ENCODE data around the gene ABCF2.

Gene ABCF2

GRCh38 chr7:151242159-151243044, 15.4 kb upstream of the ABCF2 start:
- DNase-seq (ENCODE audit: low read depth in 3 of 3), result no peak

- no peak for DNase-seq (ENCODE audit: low read depth in 3 of 3)
Observed at GRCh38 chr7:151241755-151242096, 14.7 kb upstream of the ABCF2 start.

- DNase-seq (ENCODE audit: low read depth in 3 of 3), result no peak
Observed at GRCh38 chr7:151240942-151241754, 14.1 kb upstream of the ABCF2 start.

- no peak for DNase-seq (ENCODE audit: low read depth in 3 of 3)
Observed at GRCh38 chr7:151240536-151240935, 13.5 kb upstream of the ABCF2 start.

GRCh38 chr7:151239837-151240459, 12.9 kb upstream of the ABCF2 start:
- DNase-seq (ENCODE audit: low read depth in 3 of 3), result no peak

GRCh38 chr7:151238924-151239836, 12.2 kb upstream of the ABCF2 start:
- no peak for DNase-seq (ENCODE audit: low read depth in 3 of 3)

GRCh38 chr7:151238190-151238810, 11.3 kb upstream of the ABCF2 start:
- DNase-seq (ENCODE audit: low read depth in 3 of 3), result no peak

GRCh38 chr7:151237244-151238189, 10.5 kb upstream of the ABCF2 start:
- DNase-seq (ENCODE audit: low read depth in 3 of 3), result no peak

GRCh38 chr7:151236406-151236805, 9.4 kb upstream of the ABCF2 start:
- no peak for DNase-seq (ENCODE audit: low read depth in 3 of 3)

- DNase-seq (ENCODE audit: low read depth in 3 of 3), result no peak
Observed at GRCh38 chr7:151235091-151235787, 8.2 kb upstream of the ABCF2 start.

GRCh38 chr7:151233804-151234203, 6.8 kb upstream of the ABCF2 start:
- DNase-seq (ENCODE audit: low read depth in 3 of 3), result no peak

- DNase-seq (ENCODE audit: low read depth in 3 of 3), result peak in 2 of 3 donors; percentile 60 to 75
Observed at GRCh38 chr7:151232917-151233701, 6.1 kb upstream of the ABCF2 start.

- peak; percentile 78 to 87 (median 81) for DNase-seq (ENCODE audit: low read depth in 3 of 3)
Observed at GRCh38 chr7:151232091-151232916, 5.3 kb upstream of the ABCF2 start, which contains the start of gene CHPF2. Gene CHPF2 (plus strand): TSS chr7:151232483. CDS start chr7:151234012, 1,529 bp downstream.

- no peak for DNase-seq (ENCODE audit: low read depth in 3 of 3)
Observed at GRCh38 chr7:151231080-151231479, 4.1 kb upstream of the ABCF2 start.

GRCh38 chr7:151229249-151229648, 2.2 kb upstream of the ABCF2 start:
- no peak for DNase-seq (ENCODE audit: low read depth in 3 of 3)

- DNase-seq (ENCODE audit: low read depth in 3 of 3), result no peak
Observed at GRCh38 chr7:151228024-151228866, 1.2 kb upstream of the ABCF2 start.

- no peak for DNase-seq (ENCODE audit: low read depth in 3 of 3)
Observed at GRCh38 chr7:151226560-151226874, 488 bp downstream of the ABCF2 start.
